PC-9 (cell line): ENCODE data around the gene SLC39A9.

Source experiments
- EZH2 ChIP-seq: fragments of 200-600 bp; sonication (generic); IDR thresholded peaks from 2 replicates; pipeline ENCODE4 v1.8.0; 2017; ENCODE audit warnings: antibody characterized with exemption, low read depth
- TF ChIP-seq, protein P1 (sequence below): fragments of 200-600 bp; sonication (generic); conservative IDR thresholded peaks from 2 replicates; pipeline ENCODE4 v1.6.1; 2017; ENCODE audit warnings: mixed run types, antibody characterized with exemption, mild to moderate bottlenecking, moderate library complexity

- TF ChIP-seq, protein P1, sequence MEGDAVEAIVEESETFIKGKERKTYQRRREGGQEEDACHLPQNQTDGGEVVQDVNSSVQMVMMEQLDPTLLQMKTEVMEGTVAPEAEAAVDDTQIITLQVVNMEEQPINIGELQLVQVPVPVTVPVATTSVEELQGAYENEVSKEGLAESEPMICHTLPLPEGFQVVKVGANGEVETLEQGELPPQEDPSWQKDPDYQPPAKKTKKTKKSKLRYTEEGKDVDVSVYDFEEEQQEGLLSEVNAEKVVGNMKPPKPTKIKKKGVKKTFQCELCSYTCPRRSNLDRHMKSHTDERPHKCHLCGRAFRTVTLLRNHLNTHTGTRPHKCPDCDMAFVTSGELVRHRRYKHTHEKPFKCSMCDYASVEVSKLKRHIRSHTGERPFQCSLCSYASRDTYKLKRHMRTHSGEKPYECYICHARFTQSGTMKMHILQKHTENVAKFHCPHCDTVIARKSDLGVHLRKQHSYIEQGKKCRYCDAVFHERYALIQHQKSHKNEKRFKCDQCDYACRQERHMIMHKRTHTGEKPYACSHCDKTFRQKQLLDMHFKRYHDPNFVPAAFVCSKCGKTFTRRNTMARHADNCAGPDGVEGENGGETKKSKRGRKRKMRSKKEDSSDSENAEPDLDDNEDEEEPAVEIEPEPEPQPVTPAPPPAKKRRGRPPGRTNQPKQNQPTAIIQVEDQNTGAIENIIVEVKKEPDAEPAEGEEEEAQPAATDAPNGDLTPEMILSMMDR, result no peak
- no peak for TF ChIP-seq EZH2
These were observed 85.4 kb downstream of the SLC39A9 start for GRCh38 chr14:69483765-69484443.
